Measurements from ENCODE around the gene GDPD3.

GDPD3 gene

DNA sequence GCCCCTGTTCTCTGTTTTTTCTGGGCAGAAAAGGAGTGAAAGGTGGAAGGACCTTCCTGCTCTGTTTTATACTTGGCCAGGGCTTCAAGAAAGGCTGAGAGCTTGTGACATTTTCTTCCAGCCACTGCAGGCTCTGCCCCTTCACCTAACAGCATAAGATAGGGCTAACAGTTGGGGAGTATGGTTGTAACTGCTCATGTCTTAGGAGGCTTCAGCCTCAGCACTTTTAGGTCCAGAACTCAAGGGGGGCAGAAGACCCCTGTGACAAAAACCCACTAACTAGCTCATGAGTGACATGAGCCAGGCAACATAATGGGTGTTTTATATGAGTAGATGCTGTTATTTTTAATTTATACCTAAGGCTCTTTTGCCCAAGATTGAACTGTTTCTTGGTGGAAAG is 42.8 kb downstream of the GDPD3 start:
- in situ Hi-C loops (cut with HindIII; ENCODE audit: low sequenced_read_pairs) = loop anchor here (10.0 kb wide), 1 partner anchor 324 kb away; the partner anchor contains the start of gene ZNF48
- no peak for TF ChIP-seq CTCF (IDR thresholded peaks at IDR 0.05; ENCODE audit: low read depth, low read length, missing control alignments)
- DNase-seq (ENCODE audit: low read depth) = no peak
- no peak overlapping the region for H3K4me3 ChIP-seq (ENCODE audit: low read depth, low read length)

- no peak overlapping the region for H3K4me3 ChIP-seq (ENCODE audit: low read depth, low read length)
- in situ Hi-C loops (cut with HindIII; ENCODE audit: low sequenced_read_pairs) = loop anchor here (10.0 kb wide), 1 partner anchor 325 kb away; the partner anchor contains the start of gene ZNF48
- no peak for TF ChIP-seq CTCF (IDR thresholded peaks at IDR 0.05; ENCODE audit: low read depth, low read length, missing control alignments)
- DNase-seq (ENCODE audit: low read depth) = no peak
Observed at GRCh38 chr16:30069611-30070462, 43.5 kb downstream of the GDPD3 start.

DNA sequence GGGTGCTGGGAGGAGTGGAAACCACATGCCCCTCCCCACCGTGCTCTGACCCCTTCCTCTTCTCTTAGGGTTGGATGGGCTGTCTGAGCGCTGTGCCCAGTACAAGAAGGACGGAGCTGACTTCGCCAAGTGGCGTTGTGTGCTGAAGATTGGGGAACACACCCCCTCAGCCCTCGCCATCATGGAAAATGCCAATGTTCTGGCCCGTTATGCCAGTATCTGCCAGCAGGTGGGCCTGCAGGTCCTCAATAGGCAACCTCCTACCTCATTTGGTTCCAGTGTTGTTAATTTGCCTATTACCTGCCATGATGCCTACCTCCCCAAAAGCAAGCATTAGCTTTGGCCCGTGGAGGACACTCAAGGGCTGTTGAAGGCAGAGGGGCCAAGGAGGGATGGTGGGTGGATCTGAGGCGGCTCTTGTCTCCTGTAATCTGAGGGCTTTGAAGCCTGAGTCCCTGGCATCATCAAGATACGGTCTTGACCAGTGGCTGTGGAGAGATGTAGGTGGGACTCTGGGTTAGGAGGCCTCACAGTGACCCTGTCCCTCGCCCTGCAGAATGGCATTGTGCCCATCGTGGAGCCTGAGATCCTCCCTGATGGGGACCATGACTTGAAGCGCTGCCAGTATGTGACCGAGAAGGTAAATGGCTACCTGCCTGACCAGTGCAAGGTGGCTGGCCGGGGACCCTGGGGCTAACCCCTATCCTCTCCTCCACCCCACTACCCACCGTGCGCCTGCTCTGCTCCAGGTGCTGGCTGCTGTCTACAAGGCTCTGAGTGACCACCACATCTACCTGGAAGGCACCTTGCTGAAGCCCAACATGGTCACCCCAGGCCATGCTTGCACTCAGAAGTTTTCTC is 44.4 kb downstream of the GDPD3 start:
- peak; percentile 63 for TF ChIP-seq CTCF (IDR thresholded peaks at IDR 0.05; ENCODE audit: low read depth, low read length, missing control alignments)
- H3K4me3 ChIP-seq (ENCODE audit: low read depth, low read length) = no peak overlapping the region
- in situ Hi-C loops (cut with HindIII; ENCODE audit: low sequenced_read_pairs) = no loop called here
- no peak for DNase-seq (ENCODE audit: low read depth)

DNA sequence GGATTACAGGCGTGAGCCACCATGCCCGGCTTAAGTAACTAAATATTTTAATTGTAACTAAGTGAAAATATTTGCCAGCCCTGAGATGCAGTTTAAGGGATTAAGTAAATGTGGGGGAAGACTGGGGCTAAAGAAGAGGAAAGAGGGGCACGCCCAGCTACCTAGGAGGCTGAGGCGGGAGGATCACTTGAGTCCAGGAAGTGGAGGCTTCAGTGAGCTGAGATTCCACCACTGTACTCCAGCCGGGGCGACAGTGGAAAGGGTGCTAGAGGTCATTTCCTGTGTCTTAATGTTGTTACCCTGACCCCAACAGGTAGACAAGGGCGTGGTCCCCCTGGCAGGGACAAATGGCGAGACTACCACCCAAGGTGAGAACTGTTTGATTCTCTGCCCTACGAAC is 45.0 kb downstream of the GDPD3 start:
- TF ChIP-seq CTCF (IDR thresholded peaks at IDR 0.05; ENCODE audit: low read depth, low read length, missing control alignments) = no peak
- no peak overlapping the region for H3K4me3 ChIP-seq (ENCODE audit: low read depth, low read length)
- in situ Hi-C loops (cut with HindIII; ENCODE audit: low sequenced_read_pairs) = no loop called here
- no peak for DNase-seq (ENCODE audit: low read depth)

DNA sequence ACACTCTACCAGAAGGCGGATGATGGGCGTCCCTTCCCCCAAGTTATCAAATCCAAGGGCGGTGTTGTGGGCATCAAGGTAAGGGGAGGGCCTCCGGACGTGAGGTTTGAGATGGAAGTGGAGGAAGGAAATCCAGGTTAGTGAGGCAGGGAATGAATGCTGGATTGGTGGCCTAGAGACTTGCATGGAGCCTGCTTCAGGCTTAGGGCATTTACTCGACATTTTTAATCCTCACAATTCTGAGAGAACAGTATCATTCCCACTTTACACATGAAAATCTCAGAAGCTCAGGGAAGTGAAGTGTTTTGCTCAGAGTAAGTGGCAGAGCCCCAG is 45.8 kb downstream of the GDPD3 start:
- peak overlapping the region; percentile 80 for H3K4me3 ChIP-seq (ENCODE audit: low read depth, low read length)
- no peak for TF ChIP-seq CTCF (IDR thresholded peaks at IDR 0.05; ENCODE audit: low read depth, low read length, missing control alignments)
- no peak for DNase-seq (ENCODE audit: low read depth)
- in situ Hi-C loops (cut with HindIII; ENCODE audit: low sequenced_read_pairs) = no loop called here

DNA sequence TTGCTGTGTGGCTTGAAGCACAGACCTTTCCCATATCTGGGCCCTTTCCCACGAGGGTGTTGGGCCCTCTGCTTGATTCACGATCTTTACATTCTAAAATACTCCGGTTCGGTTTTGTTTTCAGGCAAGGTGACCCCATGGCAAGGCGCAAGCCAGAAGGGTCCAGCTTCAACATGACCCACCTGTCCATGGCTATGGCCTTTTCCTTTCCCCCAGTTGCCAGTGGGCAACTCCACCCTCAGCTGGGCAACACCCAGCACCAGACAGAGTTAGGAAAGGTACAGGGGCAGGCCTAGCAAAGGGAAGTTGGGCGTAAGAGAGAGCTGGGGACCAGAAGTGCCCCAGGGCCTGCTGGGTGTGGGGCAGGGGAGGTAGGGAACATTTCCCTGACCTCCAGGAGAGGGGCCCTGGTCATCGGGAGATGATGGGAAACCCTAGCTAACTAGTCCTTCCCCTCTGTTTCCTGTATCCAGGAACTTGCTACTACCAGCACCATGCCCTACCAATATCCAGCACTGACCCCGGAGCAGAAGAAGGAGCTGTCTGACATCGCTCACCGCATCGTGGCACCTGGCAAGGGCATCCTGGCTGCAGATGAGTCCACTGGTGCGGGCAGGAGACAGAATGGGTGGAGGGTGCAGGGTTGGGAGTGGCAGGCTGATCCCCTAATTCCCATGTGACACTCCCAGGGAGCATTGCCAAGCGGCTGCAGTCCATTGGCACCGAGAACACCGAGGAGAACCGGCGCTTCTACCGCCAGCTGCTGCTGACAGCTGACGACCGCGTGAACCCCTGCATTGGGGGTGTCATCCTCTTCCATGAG is 46.4 kb downstream of the GDPD3 start:
- H3K4me3 ChIP-seq (ENCODE audit: low read depth, low read length) = peak overlapping the region; percentile 80
- no peak for TF ChIP-seq CTCF (IDR thresholded peaks at IDR 0.05; ENCODE audit: low read depth, low read length, missing control alignments)
- in situ Hi-C loops (cut with HindIII; ENCODE audit: low sequenced_read_pairs) = no loop called here
- no peak for DNase-seq (ENCODE audit: low read depth)

All from astrocyte of the cerebellum (primary cell).